HUDEP-2 (cell line): ENCODE data around the gene EML2.

Experiments
- DNase-seq, 76 experiments: peaks; one replicate each; lab custom pipeline; 2025; ENCODE audit not compliant: unreplicated experiment in 76 of 76; lab: John Stamatoyannopoulos, UW

Gene EML2

DNA sequence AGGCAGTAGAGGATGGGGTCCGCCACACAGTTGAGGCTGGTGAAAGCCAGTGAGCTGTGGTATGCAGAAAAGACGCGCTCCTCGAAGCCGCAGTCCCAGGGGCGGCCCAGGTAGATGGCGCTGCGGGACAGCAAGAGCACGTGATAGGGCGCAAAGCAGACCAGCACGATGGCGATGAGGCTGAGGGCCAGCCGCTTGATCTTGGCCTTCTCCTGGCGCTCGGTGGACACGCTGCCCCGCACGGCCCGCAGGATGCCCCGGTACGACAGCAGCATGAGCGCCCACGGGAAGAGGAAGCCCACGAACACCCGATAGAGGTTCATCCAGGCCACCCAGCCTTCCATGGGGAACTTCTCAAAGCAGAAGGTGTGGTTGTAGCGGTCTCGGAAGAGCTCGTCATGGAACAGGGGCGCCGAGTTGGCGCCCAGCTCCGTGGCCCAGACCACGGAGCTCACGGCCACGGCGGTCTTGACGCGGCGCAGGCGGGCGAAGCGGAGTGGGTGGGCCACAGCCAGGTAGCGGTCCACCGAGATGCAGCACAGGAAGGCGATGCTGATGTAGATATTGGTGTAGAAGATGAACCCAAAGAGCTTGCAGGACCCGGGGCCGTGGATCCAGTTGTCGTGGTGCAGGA is 48.1 kb downstream of the EML2 start:
- peak in 50 of 76 experiments; percentile 9 to 67 (median 50) for DNase-seq

DNA sequence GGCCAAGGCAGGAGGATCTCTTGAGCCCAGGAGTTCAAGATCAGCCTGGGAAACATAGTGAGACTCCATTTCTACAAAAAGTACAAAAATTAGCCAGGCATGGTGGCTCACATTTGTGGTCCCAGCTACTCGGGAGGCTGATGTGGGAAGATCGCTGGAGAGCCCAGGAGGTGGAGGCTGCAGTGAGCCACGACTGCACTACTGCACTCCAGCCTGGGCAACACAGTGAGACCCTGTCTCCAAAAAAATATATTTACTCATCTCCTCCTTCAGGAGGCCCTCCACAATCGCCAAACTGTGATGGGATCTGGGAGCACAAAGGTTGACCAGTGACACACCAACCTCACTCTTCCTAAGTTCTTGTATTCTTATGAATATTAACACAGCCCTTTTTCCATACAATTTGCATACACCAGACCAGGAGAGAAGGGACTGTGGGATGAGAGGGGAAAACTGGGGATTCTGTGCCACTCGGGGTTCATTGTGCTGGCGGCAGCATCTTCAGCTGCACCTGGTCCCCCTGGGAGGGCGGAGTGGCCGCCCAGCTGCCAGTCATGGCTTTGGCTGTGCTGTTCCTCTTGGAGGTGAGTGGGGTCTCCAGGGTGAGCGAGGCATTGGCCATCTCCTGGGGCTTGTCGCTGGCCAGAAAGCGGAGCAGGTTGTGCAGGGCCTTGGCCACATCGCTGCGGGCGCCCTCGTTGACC is 48.7 kb downstream of the EML2 start:
- DNase-seq, result no peak

- DNase-seq, result no peak
Observed at GRCh38 chr19:45589768-45590167, 49.4 kb downstream of the EML2 start.

DNA sequence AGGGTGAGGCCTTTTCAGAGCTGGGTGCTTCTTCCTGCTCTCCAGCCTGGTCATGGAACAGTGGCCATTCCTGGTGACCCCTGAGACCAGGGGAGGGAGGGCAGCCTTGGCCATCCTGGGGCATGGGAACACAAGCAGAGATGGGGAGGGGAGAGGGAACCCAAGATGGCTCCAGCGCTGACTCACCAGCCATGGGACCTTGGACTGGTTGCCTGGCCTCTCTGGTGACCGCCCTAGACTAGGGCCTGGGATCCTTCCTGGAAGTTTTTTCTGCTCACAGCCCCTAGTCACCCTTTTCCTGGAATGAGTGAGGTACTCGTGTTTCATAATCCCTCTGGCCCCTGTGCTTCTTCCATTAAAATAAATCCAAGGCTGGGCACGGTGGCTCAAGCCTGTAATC is 51.3 kb downstream of the EML2 start:
- DNase-seq, result no peak

DNA sequence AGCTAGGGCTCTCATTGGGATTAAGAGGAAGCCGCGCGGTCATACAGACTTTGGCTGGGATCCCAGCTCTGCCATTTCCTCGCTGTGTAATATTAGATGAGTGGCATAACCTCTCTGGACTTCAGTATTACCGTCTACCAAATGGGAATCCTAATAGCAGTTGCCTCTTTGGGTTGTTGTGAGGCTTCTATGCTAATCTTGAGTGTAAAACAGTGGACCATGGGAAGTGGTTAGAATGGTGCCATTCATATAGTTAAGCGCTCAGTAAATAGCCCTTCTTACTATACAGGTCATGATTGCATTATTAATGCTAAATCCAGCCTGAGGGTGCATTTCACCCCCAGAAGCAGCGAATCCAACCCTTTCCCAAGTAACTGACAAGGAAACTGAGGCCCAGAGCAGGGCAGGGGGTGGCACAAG is 54.0 kb downstream of the EML2 start:
- DNase-seq, result no peak

DNA sequence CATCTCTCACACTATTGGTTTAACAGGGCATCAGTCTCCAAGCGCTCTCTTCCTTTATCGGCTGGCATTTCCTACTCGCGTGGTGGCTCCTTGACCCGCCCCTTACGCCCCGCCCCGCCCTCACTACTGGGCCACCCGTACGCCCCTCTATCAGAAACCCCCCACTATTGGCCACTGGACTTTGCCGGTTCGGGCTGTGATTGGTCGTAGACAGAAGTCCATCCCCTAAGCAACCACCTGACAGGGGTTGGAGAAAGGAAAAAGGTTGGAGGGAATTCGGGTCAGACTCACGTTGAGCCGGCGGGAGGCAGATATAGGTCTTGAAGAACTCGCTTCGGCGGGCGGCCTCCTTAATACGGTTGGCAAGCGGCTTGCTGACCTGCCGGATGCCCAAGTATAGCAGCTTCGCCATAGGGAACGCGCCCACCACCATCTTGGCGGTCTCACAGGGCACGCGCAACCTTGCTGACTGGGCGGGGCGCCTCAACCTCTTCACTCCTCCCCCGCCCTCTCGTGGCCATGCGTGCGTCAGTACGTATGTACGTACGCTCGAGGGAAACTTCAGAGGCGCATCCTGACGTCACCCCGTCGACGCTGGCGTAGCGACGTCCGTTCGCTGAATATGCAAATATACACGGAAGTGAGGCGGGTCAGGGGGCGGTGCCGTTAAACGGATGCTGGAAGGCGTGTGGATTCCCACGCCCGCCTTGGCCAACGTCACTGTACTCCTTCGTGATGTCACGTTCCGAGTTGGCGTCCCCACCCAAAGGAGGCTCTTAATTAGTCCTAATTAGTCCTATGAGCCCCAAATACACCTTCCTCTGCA is 54.7 kb downstream of the EML2 start, which contains the start of gene OPA3:
Gene OPA3, minus strand, starts transcription at position 471 of the 826 bp plus-strand sequence. Its CDS starts 38 bp downstream, at position 433.
- peak; percentile 85 to 100 (median 100) for DNase-seq

GRCh38 chr19:45581576-45581975 is 57.6 kb downstream of the EML2 start:
- DNase-seq, result no peak

DNA sequence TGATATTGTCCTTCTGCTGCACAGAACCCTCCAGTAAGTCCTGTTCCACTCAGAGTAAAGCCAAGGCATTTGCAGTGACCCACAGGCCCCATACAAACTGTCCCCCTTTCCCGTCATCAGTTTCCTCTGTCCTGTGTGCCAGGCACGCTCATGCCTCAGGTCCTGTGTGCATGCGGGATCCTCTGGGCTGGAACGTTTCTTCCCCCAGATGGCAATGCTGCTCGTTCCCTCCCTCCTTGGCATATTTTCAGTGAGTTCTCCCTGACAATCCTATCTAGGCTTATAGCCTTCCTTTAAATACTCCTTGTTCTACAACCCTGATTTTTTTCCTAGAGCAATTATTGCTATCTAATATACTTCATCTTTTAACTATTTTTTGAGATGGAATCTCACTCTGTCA is 60.3 kb downstream of the EML2 start:
- DNase-seq, result no peak

GRCh38 chr19:45577111-45577905 is 61.9 kb downstream of the EML2 start:
- peak in 1 of 76 experiments; percentile 28 for DNase-seq

- DNase-seq, result no peak
Observed at GRCh38 chr19:45576682-45577081, 62.5 kb downstream of the EML2 start.

- no peak for DNase-seq
Observed at GRCh38 chr19:45575216-45575615, 64.0 kb downstream of the EML2 start.

DNA sequence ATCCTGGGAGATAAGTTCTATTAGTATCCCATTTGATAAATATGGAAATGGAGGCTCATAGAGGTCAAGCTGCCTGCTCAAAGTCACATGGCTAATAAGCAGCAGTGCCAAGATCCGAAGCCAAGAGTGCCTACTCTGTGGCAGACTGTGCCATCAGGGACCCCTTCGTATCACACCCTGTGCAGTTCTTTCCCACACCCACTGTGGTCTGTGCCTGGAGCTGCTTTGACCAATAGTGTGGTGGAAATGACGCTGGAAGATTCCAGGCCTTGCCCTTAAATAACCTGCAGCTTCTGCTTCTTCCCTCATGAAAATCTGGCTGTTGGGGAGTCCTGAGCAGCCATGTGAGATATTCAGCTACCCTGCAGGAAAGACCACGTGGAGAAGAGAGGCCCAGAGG is 64.7 kb downstream of the EML2 start:
- DNase-seq, result no peak

- DNase-seq, result no peak
Observed at GRCh38 chr19:45571457-45572220, 67.6 kb downstream of the EML2 start.

GRCh38 chr19:45569619-45570421 is 69.4 kb downstream of the EML2 start:
- DNase-seq, result peak in 55 of 76 experiments; percentile 17 to 84 (median 49)

DNA sequence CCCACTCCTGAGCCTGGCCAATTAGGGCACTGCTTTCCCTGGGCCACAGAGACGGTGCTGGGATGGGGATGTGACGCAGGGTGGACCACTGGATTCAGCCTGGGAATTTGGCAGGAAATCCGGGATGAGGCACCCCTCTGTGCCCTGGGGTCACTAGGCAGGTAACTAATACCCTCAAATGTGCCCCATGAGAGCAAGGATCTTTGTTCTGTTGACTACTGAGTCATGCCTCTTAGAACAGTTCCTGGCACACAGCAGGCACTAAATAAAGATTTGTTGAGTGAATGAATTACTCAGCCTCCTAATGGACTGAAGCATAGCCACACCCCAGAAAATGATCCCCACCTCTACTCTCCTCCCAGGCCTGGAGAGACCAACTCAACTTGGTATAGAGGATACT is 70.5 kb downstream of the EML2 start:
- DNase-seq, result no peak

GRCh38 chr19:45567609-45568008 is 71.6 kb downstream of the EML2 start:
- no peak for DNase-seq

GRCh38 chr19:45564131-45564780 is 74.9 kb downstream of the EML2 start:
- no peak for DNase-seq

DNA sequence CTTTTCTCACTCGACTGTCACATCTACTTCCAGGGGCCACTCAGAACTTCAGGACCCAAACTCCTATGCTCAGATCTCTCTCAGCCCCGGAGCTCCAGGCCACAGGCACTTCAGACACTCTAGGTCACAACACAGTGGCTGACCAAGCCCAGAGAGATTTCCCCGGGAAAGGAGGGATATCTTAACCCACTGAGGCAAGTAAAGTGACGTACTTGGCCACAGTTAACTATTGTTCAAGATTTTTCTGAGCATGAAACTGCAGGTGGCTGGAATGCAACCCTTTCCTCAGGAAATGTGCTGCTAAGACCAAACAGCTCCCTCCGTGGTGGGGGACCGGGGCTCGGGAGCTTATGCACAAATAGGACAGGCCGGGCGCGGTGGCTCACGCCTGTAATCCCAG is 78.5 kb downstream of the EML2 start:
- DNase-seq, result no peak

- no peak for DNase-seq
Observed at GRCh38 chr19:45560038-45560437, 79.2 kb downstream of the EML2 start.
